Retinal pigment epithelial cell (primary cell): ENCODE results near the gene CREB3L2.

Experiments used
- DNase-seq: peaks from one replicate; pipeline ENCODE4 v3.0.0-alpha.2; 2010; ENCODE audit warnings: low read depth
- H3K4me3 ChIP-seq: 2 replicates; pipeline ENCODE4 v1.5.1; 2011; ENCODE audit warnings: mild to moderate bottlenecking, low read length, control low read depth, moderate library complexity
- CTCF ChIP-seq: conservative IDR thresholded peaks from 2 replicates; pipeline ENCODE4 v1.5.1; 2011; ENCODE audit warnings: low read depth, low read length, control low read depth, inconsistent platforms

Gene CREB3L2

GRCh38 chr7:138032770-138033169 is 30.9 kb upstream of the CREB3L2 start:
- TF ChIP-seq CTCF, result no peak
- H3K4me3 ChIP-seq, result no peak overlapping the region
- DNase-seq, result peak; percentile 31

DNA sequence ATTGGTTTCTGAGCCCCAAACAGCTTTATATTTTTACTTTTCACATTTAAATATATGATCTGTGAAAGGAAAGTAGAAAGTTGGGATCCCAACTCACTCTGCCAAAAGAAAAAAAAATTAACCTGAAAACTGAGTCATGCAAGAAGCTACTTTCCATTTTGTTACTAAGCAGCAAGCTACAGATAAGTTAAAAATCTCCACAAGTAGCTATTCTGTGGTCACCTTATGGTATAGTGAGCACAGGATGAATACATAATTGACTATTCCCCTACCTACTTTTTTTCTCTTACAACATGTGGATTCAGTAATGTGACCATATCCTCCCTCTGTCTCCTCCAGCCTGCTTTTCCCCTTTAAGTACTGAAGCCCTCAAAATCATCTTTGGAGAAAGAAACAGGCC is 30.3 kb upstream of the CREB3L2 start:
- TF ChIP-seq CTCF, result no peak
- no peak overlapping the region for H3K4me3 ChIP-seq
- DNase-seq, result peak; percentile 4

GRCh38 chr7:138030679-138031351 is 28.9 kb upstream of the CREB3L2 start:
- peak; percentile 75 for DNase-seq
- no peak overlapping the region for H3K4me3 ChIP-seq
- no peak for TF ChIP-seq CTCF

DNA sequence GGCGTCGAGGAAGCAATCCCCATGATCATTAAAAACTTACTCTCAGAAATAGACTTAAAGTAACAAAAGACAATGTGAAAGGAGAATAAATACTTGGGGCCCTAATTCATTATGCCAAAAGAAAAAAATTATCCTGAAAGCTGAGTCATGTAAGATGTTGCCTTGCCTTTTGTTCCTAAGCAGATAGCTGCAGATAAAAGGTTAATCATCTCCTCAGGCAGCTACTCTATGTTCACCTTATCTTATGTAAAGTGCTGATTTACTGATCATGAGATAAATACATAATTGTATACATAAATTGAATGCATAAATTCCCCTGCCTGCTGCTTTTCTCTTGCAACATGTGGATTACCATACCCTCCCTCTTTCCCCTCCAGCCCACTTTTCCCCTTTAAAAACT is 28.1 kb upstream of the CREB3L2 start:
- no peak for TF ChIP-seq CTCF
- no peak overlapping the region for H3K4me3 ChIP-seq
- DNase-seq, result peak; percentile 17

DNA sequence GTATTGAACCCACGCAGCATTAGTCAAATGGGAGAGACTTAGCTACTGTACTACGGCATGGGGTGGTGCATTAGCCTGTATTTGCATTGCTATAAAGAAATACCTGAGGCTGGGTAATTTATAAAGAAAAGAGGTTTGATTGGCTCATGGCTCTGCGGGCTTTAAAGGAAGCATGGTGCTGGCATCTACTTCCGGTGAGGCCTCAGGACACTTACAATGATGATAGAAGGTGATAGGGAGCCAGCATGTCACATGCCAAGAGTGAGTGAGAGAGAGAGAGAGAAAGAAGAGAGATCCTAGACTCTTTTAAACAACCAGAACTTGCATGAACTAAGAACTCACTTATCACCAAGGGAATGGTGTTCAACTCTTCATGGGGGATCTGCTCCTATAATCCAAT is 27.2 kb upstream of the CREB3L2 start:
- no peak overlapping the region for H3K4me3 ChIP-seq
- no peak for DNase-seq
- TF ChIP-seq CTCF, result no peak

- TF ChIP-seq CTCF, result no peak
- DNase-seq, result no peak
- no peak overlapping the region for H3K4me3 ChIP-seq
These were observed 25.2 kb upstream of the CREB3L2 start for GRCh38 chr7:138027100-138027499.
